Fibroblast of the aortic adventitia (primary cell): ENCODE results near the gene GSDMA. TPM values are rescaled to one million over a fixed set of nuclear protein-coding genes. Genes with fewer than 3 reads are reported as not detected.

Source experiments
- DNase-seq: peaks from one replicate; pipeline ENCODE4 v3.0.0-alpha.2; 2010; ENCODE audit warnings: low read depth
- H3K4me3 ChIP-seq: 2 replicates; pipeline ENCODE4 v1.5.1; 2011; ENCODE audit warnings: low read depth, mild to moderate bottlenecking, control low read depth, low read length, moderate library complexity
- CTCF ChIP-seq: IDR thresholded peaks from 2 replicates; pipeline ENCODE4 v1.5.1; 2011; ENCODE audit warnings: mild to moderate bottlenecking, low read length, control low read depth, inconsistent platforms; ENCODE audit not compliant: insufficient read depth
- total RNA-seq: library from RNA; depleted of rRNA; stranded (reverse); fragments of >200 nt; gene quantifications from 2 replicates; pipeline ENCODE4 v1.2.3, GENCODE V29; 2012; ENCODE audit warnings: low replicate concordance

Gene GSDMA
- total RNA-seq = not detected in 2 replicates

- no peak for DNase-seq
- TF ChIP-seq CTCF = no peak
- H3K4me3 ChIP-seq = no peak within 1 kb of the TSS
Measured at GRCh38 chr17:39962642-39963220, at the start of gene GSDMA. Gene GSDMA, plus strand, starts transcription at chr17:39963004. Its CDS starts 2,684 bp downstream, at chr17:39965688.

GRCh38 chr17:39913989-39914388 lies 48.8 kb upstream of the GSDMA start:
- DNase-seq = no peak
- TF ChIP-seq CTCF = no peak
- no peak overlapping the region for H3K4me3 ChIP-seq

GRCh38 chr17:39915559-39915958 lies 47.2 kb upstream of the GSDMA start:
- DNase-seq = no peak
- no peak for TF ChIP-seq CTCF

GRCh38 chr17:39916918-39917317 lies 45.9 kb upstream of the GSDMA start:
- H3K4me3 ChIP-seq = no peak overlapping the region
- DNase-seq = peak; percentile 25
- no peak for TF ChIP-seq CTCF

More at GRCh38 chr17:39915559-39915958, 47.2 kb upstream of the GSDMA start:
- H3K4me3 ChIP-seq = no peak overlapping the region

- no peak overlapping the region for H3K4me3 ChIP-seq
- DNase-seq = no peak
- no peak for TF ChIP-seq CTCF
Measured at GRCh38 chr17:39919087-39919683, 43.6 kb upstream of the GSDMA start.

- no peak for TF ChIP-seq CTCF
- no peak overlapping the region for H3K4me3 ChIP-seq
- DNase-seq = no peak
Measured at GRCh38 chr17:39920218-39921210, 42.3 kb upstream of the GSDMA start.
